ENCODE results near the gene ZSWIM8. TPM values are rescaled to one million over a fixed set of nuclear protein-coding genes. Genes with fewer than 3 reads are reported as not detected.

Gene ZSWIM8
- total and polyA plus RNA-seq, 2 experiments from 2014 or later, result 20.5 to 30.4 TPM

DNA sequence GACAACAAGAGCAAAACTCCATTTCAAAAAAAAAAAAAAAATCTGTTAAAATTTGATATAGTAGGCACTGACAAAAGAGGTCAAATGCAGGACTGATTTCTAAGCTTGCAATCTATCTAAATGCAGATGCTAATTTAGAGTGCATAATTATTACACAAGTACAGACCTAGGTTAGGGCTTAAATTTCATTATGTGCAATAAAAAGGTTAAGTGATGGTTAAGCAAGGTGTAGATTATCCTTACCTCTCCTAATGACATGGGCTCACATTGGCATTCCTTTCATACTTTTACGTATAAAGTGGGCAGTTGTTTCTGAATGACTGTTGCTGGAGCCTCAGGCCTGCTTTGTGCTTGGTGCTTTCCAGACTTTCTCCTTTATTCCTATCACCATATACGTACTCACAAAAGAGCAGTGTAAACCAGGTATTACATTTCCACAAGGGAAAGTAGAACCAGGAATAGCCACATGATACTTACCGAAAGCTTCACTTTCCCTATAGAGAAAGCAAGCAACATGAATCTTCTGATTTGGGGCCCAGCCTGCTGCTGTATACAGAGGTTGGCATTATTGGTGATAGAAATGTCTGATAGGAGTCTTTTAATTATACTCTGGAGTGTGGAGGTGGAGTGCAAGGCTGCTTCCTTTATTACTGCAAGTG is 5.7 kb upstream of the ZSWIM8 start:
- peaks cover 51% of the 10 kb centered on the region for H3K79me2 ChIP-seq (replicated peaks; ENCODE audit: insufficient read depth)
- no peak overlapping the region for H3K27ac ChIP-seq (ENCODE audit: low read depth)
- peaks cover 11% of the 10 kb centered on the region for H3K4me1 ChIP-seq (ENCODE audit: insufficient read depth)
- no peaks in the 10 kb centered on the region for H3K9me2 ChIP-seq (ENCODE audit: insufficient read depth)
- peaks cover 10% of the 10 kb centered on the region; the same call in 1 of the 2 replicates for H3K36me3 ChIP-seq (ENCODE audit: insufficient read depth)
- DNase-seq (ENCODE audit: low spot score) (no peak), ATAC-seq (no peak)
- H3K4me3 Mint-ChIP-seq, result peak overlapping the region; percentile 95
- H3K36me3 Mint-ChIP-seq (ENCODE audit: low read depth), result peaks cover 32% of the 10 kb centered on the region
- no peak overlapping the region for H3K4me2 ChIP-seq
- no peaks in the 10 kb centered on the region for H3K9me3 Mint-ChIP-seq
- peaks cover 12% of the 10 kb centered on the region; the same call in 1 of the 2 replicates for H3F3A ChIP-seq (replicated peaks; ENCODE audit: low read depth)
- TF ChIP-seq ZNF114 (CRISPR knock-in tag; IDR thresholded peaks at IDR 0.05) (no peak), STAT1 (IDR thresholded peaks at IDR 0.05; ENCODE audit: unreplicated experiment) (no peak)
- TF ChIP-seq, protein P1, sequence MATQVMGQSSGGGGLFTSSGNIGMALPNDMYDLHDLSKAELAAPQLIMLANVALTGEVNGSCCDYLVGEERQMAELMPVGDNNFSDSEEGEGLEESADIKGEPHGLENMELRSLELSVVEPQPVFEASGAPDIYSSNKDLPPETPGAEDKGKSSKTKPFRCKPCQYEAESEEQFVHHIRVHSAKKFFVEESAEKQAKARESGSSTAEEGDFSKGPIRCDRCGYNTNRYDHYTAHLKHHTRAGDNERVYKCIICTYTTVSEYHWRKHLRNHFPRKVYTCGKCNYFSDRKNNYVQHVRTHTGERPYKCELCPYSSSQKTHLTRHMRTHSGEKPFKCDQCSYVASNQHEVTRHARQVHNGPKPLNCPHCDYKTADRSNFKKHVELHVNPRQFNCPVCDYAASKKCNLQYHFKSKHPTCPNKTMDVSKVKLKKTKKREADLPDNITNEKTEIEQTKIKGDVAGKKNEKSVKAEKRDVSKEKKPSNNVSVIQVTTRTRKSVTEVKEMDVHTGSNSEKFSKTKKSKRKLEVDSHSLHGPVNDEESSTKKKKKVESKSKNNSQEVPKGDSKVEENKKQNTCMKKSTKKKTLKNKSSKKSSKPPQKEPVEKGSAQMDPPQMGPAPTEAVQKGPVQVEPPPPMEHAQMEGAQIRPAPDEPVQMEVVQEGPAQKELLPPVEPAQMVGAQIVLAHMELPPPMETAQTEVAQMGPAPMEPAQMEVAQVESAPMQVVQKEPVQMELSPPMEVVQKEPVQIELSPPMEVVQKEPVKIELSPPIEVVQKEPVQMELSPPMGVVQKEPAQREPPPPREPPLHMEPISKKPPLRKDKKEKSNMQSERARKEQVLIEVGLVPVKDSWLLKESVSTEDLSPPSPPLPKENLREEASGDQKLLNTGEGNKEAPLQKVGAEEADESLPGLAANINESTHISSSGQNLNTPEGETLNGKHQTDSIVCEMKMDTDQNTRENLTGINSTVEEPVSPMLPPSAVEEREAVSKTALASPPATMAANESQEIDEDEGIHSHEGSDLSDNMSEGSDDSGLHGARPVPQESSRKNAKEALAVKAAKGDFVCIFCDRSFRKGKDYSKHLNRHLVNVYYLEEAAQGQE (IDR thresholded peaks at IDR 0.05; ENCODE audit: unreplicated experiment), result no peak
- H3K4me1 Mint-ChIP-seq, result peaks cover 22% of the 10 kb centered on the region
- H4K20me1 ChIP-seq (replicated peaks; ENCODE audit: insufficient read depth), result peaks cover 12% of the 10 kb centered on the region; the same call in 1 of the 2 replicates
- H3K4me3 ChIP-seq, result no peak overlapping the region
- no peaks in the 10 kb centered on the region for H3K27me3 ChIP-seq (ENCODE audit: insufficient read depth)
- H3K27me3 Mint-ChIP-seq (ENCODE audit: insufficient read depth, low read depth, poor library complexity), result peaks cover 2% of the 10 kb centered on the region
- no peak overlapping the region for H2AFZ ChIP-seq
- no peak overlapping the region for H3K27ac Mint-ChIP-seq

DNA sequence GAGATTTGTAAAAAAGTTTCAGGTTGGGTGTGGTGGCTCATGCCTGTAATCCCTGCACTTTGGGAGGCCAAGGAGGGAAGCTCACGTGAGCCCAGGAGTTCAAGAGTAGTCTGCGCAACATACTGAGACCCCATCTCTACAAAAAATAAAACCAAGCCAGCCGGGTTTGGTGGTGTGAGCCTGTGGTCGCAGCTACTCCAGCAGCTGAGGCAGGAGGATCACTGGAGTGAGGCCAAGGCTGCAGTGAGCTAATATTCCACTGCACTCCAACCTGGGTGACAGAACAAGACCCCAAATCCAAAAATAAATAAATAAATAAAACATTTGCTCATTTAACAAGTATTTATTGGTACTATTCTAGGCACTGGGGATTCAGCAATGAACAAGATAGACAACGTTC is 5.1 kb upstream of the ZSWIM8 start:
- H3K4me3 Mint-ChIP-seq, result peak overlapping the region; percentile 95
- Histone ChIP-seq H3K36me3 (ENCODE audit: insufficient read depth) (peaks cover 10% of the 10 kb centered on the region; the same call in 1 of the 2 replicates), H3K9me2 (ENCODE audit: insufficient read depth) (no peaks in the 10 kb centered on the region), H3F3A (replicated peaks; ENCODE audit: low read depth) (peaks cover 9% of the 10 kb centered on the region; the same call in 1 of the 2 replicates), H3K4me3 (peak overlapping the region; percentile 98), H3K79me2 (replicated peaks; ENCODE audit: insufficient read depth) (peaks cover 47% of the 10 kb centered on the region), H2AFZ (no peak overlapping the region), H4K20me1 (replicated peaks; ENCODE audit: insufficient read depth) (peaks cover 12% of the 10 kb centered on the region; the same call in 1 of the 2 replicates), H3K4me1 (ENCODE audit: insufficient read depth) (peaks cover 11% of the 10 kb centered on the region), H3K27ac (ENCODE audit: low read depth) (0 out of 2 replicates have a peak overlapping the region, but pooled peaks have one; percentile 35), H3K4me2 (peak overlapping the region; percentile 94; the same call in 1 of the 2 replicates), H3K27me3 (ENCODE audit: insufficient read depth) (no peaks in the 10 kb centered on the region)
- DNase-seq (ENCODE audit: low spot score) (no peak), ATAC-seq (no peak)
- no peaks in the 10 kb centered on the region for H3K9me3 Mint-ChIP-seq
- H3K27ac Mint-ChIP-seq, result peak overlapping the region; percentile 57; the same call in 1 of the 2 replicates
- H3K4me1 Mint-ChIP-seq, result peaks cover 19% of the 10 kb centered on the region
- H3K36me3 Mint-ChIP-seq (ENCODE audit: low read depth), result peaks cover 30% of the 10 kb centered on the region
- H3K27me3 Mint-ChIP-seq (ENCODE audit: insufficient read depth, low read depth, poor library complexity), result peaks cover 4% of the 10 kb centered on the region
- TF ChIP-seq, protein P1 (IDR thresholded peaks at IDR 0.05; ENCODE audit: unreplicated experiment), result no peak
- TF ChIP-seq EZH2 (IDR thresholded peaks at IDR 0.05; ENCODE audit: low read depth, unreplicated experiment) (no peak), ZNF331 (CRISPR knock-in tag; IDR thresholded peaks at IDR 0.05; ENCODE audit: low read depth) (no peak)
- TF ChIP-seq, protein P2, sequence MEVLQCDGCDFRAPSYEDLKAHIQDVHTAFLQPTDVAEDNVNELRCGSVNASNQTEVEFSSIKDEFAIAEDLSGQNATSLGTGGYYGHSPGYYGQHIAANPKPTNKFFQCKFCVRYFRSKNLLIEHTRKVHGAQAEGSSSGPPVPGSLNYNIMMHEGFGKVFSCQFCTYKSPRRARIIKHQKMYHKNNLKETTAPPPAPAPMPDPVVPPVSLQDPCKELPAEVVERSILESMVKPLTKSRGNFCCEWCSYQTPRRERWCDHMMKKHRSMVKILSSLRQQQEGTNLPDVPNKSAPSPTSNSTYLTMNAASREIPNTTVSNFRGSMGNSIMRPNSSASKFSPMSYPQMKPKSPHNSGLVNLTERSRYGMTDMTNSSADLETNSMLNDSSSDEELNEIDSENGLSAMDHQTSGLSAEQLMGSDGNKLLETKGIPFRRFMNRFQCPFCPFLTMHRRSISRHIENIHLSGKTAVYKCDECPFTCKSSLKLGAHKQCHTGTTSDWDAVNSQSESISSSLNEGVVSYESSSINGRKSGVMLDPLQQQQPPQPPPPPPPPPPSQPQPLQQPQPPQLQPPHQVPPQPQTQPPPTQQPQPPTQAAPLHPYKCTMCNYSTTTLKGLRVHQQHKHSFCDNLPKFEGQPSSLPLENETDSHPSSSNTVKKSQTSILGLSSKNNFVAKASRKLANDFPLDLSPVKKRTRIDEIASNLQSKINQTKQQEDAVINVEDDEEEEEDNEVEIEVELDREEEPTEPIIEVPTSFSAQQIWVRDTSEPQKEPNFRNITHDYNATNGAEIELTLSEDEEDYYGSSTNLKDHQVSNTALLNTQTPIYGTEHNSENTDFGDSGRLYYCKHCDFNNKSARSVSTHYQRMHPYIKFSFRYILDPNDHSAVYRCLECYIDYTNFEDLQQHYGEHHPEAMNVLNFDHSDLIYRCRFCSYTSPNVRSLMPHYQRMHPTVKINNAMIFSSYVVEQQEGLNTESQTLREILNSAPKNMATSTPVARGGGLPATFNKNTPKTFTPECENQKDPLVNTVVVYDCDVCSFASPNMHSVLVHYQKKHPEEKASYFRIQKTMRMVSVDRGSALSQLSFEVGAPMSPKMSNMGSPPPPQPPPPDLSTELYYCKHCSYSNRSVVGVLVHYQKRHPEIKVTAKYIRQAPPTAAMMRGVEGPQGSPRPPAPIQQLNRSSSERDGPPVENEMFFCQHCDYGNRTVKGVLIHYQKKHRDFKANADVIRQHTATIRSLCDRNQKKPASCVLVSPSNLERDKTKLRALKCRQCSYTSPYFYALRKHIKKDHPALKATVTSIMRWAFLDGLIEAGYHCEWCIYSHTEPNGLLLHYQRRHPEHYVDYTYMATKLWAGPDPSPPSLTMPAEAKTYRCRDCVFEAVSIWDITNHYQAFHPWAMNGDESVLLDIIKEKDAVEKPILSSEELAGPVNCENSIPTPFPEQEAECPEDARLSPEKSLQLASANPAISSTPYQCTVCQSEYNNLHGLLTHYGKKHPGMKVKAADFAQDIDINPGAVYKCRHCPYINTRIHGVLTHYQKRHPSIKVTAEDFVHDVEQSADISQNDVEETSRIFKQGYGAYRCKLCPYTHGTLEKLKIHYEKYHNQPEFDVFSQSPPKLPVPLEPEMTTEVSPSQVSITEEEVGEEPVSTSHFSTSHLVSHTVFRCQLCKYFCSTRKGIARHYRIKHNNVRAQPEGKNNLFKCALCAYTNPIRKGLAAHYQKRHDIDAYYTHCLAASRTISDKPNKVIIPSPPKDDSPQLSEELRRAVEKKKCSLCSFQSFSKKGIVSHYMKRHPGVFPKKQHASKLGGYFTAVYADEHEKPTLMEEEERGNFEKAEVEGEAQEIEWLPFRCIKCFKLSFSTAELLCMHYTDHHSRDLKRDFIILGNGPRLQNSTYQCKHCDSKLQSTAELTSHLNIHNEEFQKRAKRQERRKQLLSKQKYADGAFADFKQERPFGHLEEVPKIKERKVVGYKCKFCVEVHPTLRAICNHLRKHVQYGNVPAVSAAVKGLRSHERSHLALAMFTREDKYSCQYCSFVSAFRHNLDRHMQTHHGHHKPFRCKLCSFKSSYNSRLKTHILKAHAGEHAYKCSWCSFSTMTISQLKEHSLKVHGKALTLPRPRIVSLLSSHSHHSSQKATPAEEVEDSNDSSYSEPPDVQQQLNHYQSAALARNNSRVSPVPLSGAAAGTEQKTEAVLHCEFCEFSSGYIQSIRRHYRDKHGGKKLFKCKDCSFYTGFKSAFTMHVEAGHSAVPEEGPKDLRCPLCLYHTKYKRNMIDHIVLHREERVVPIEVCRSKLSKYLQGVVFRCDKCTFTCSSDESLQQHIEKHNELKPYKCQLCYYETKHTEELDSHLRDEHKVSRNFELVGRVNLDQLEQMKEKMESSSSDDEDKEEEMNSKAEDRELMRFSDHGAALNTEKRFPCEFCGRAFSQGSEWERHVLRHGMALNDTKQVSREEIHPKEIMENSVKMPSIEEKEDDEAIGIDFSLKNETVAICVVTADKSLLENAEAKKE (CRISPR knock-in tag; IDR thresholded peaks at IDR 0.05), result no peak

Measured in GM23338 (cell line).